NCI-H2029 (cell line): ENCODE results near the gene RPRD1B.
"Not testable (repeated sequence)": the region's sequence is repeated elsewhere in the genome, so short reads cannot be mapped to it uniquely, and the experiment has no call there.

ENCODE experiments used
- DNase-seq: peaks from one replicate; lab custom pipeline; 2025; lab: John Stamatoyannopoulos, UW

Gene RPRD1B

GRCh38 chr20:38104285-38104684 lies 70.7 kb downstream of the RPRD1B start:
- DNase-seq, result no peak

GRCh38 chr20:38106461-38106860 lies 72.9 kb downstream of the RPRD1B start:
- DNase-seq, result no peak

GRCh38 chr20:38107386-38107785 lies 73.8 kb downstream of the RPRD1B start:
- not testable (repeated sequence) for DNase-seq

- DNase-seq, result peak; percentile 23
Observed at GRCh38 chr20:38107916-38108315, 74.4 kb downstream of the RPRD1B start.

GRCh38 chr20:38108438-38108985 lies 75.0 kb downstream of the RPRD1B start:
- no peak for DNase-seq

GRCh38 chr20:38108986-38109541 lies 75.5 kb downstream of the RPRD1B start:
- DNase-seq, result no peak

- DNase-seq, result no peak
Observed at GRCh38 chr20:38109591-38110524, 76.3 kb downstream of the RPRD1B start.

- DNase-seq, result no peak
Observed at GRCh38 chr20:38110525-38111178, 77.1 kb downstream of the RPRD1B start.

GRCh38 chr20:38111366-38112232 lies 78.1 kb downstream of the RPRD1B start:
- DNase-seq, result no peak

- DNase-seq, result no peak
Observed at GRCh38 chr20:38112261-38112929, 78.8 kb downstream of the RPRD1B start.

GRCh38 chr20:38112930-38113294 lies 79.4 kb downstream of the RPRD1B start:
- no peak for DNase-seq

GRCh38 chr20:38113401-38114325 lies 80.1 kb downstream of the RPRD1B start:
- DNase-seq, result peak; percentile 61

GRCh38 chr20:38114353-38114791 lies 80.8 kb downstream of the RPRD1B start:
- no peak for DNase-seq

GRCh38 chr20:38115205-38115604 lies 81.7 kb downstream of the RPRD1B start:
- no peak for DNase-seq

- DNase-seq, result no peak
Observed at GRCh38 chr20:38115896-38116295, 82.3 kb downstream of the RPRD1B start.

GRCh38 chr20:38116409-38117165 lies 83.0 kb downstream of the RPRD1B start:
- DNase-seq, result no peak

GRCh38 chr20:38117205-38117604 lies 83.7 kb downstream of the RPRD1B start:
- DNase-seq, result no peak

- DNase-seq, result no peak
Observed at GRCh38 chr20:38117635-38118034, 84.1 kb downstream of the RPRD1B start.

- DNase-seq, result no peak
Observed at GRCh38 chr20:38119446-38119845, 85.9 kb downstream of the RPRD1B start.
